IMR-90 (cell line): ENCODE data around the gene CES2.

Experiments
- CEBPB ChIP-seq: IDR thresholded peaks from 2 replicates; pipeline ENCODE4 v1.6.1; 2012; ENCODE audit warnings: low read depth, low read length, improper control_type of control experiment
- CHD1 ChIP-seq: IDR thresholded peaks from 2 replicates; pipeline ENCODE4 v1.6.1; 2012; ENCODE audit warnings: low read depth, low read length, improper control_type of control experiment
- FOS ChIP-seq: fragments of 150-350 bp; IDR thresholded peaks from 2 replicates; pipeline ENCODE4 v1.6.1; 2016; ENCODE audit warnings: low read depth, low read length
- MAFK ChIP-seq: IDR thresholded peaks from 2 replicates; pipeline ENCODE4 v1.6.1; 2012; ENCODE audit warnings: low read depth, low read length, improper control_type of control experiment
- MXI1 ChIP-seq: IDR thresholded peaks from 2 replicates; pipeline ENCODE4 v1.6.1; 2012; ENCODE audit warnings: low read depth, mild to moderate bottlenecking, low read length, moderate library complexity, borderline replicate concordance
- NFE2L2 ChIP-seq: fragments of 150-350 bp; IDR thresholded peaks from 2 replicates; pipeline ENCODE4 v1.6.1; 2016; ENCODE audit warnings: low read depth, mild to moderate bottlenecking, low read length
- POLR2A ChIP-seq: IDR thresholded peaks from 2 replicates; pipeline ENCODE4 v1.6.1; 2012; ENCODE audit warnings: mild to moderate bottlenecking, low read depth, low read length
- RAD21 ChIP-seq: IDR thresholded peaks from 2 replicates; pipeline ENCODE4 v1.6.1; 2012; ENCODE audit warnings: low read length, improper control_type of control experiment
- RCOR1 ChIP-seq: IDR thresholded peaks from 2 replicates; pipeline ENCODE4 v1.6.1; 2012; ENCODE audit warnings: mild to moderate bottlenecking, low read length, improper control_type of control experiment; ENCODE audit not compliant: insufficient replicate concordance
- RFX5 ChIP-seq: IDR thresholded peaks from 2 replicates; pipeline ENCODE4 v1.8.0; 2012; ENCODE audit warnings: low read depth, mild to moderate bottlenecking, low read length, moderate library complexity
- SMC3 ChIP-seq: fragments of 150-350 bp; IDR thresholded peaks from 2 replicates; pipeline ENCODE4 v1.6.1; 2016; ENCODE audit warnings: low read depth, mild to moderate bottlenecking, antibody characterized with exemption, low read length, moderate library complexity
- TF ChIP-seq, protein P1 (sequence below): conservative IDR thresholded peaks from 2 replicates; pipeline ENCODE4 v1.5.1; 2012; ENCODE audit warnings: mild to moderate bottlenecking, low read depth, low read length, improper control_type of control experiment
- TF ChIP-seq, protein P2 (sequence below): fragments of 150-350 bp; IDR thresholded peaks from 2 replicates; pipeline ENCODE4 v1.6.1; 2017; ENCODE audit warnings: mild to moderate bottlenecking, antibody characterized with exemption, low read length, low read depth

DNA sequence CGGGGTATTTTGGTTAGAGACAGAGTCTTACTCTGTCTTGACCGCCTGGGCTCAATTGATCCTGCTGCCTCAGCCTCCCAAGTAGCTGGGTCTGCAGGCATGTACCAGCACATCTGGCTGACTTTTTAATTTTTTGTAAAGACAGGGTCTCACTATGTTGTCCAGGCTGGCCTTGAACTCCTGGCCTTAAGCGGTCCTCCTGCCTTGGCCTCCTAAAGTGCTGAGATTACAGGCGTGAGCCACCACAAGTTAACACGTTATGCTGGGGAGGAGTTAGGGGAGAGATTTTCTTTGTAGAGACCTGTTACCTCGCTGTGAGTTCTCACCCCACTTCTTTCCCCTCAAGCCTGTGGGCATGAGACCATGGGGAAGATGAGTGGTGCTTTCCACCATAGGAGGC lies 51.2 kb downstream of the CES2 start:
- TF ChIP-seq POLR2A: no peak
- TF ChIP-seq, protein P1, sequence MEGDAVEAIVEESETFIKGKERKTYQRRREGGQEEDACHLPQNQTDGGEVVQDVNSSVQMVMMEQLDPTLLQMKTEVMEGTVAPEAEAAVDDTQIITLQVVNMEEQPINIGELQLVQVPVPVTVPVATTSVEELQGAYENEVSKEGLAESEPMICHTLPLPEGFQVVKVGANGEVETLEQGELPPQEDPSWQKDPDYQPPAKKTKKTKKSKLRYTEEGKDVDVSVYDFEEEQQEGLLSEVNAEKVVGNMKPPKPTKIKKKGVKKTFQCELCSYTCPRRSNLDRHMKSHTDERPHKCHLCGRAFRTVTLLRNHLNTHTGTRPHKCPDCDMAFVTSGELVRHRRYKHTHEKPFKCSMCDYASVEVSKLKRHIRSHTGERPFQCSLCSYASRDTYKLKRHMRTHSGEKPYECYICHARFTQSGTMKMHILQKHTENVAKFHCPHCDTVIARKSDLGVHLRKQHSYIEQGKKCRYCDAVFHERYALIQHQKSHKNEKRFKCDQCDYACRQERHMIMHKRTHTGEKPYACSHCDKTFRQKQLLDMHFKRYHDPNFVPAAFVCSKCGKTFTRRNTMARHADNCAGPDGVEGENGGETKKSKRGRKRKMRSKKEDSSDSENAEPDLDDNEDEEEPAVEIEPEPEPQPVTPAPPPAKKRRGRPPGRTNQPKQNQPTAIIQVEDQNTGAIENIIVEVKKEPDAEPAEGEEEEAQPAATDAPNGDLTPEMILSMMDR: no peak
- TF ChIP-seq MAFK: no peak
- no peak for TF ChIP-seq RAD21
- no peak for TF ChIP-seq CHD1
- no peak for TF ChIP-seq RCOR1
- TF ChIP-seq CEBPB: no peak
- no peak for TF ChIP-seq FOS
- TF ChIP-seq MXI1: no peak
- no peak for TF ChIP-seq RFX5
- no peak for TF ChIP-seq SMC3
- TF ChIP-seq, protein P2, sequence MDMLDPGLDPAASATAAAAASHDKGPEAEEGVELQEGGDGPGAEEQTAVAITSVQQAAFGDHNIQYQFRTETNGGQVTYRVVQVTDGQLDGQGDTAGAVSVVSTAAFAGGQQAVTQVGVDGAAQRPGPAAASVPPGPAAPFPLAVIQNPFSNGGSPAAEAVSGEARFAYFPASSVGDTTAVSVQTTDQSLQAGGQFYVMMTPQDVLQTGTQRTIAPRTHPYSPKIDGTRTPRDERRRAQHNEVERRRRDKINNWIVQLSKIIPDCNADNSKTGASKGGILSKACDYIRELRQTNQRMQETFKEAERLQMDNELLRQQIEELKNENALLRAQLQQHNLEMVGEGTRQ: no peak
- no peak for TF ChIP-seq NFE2L2
